Skeletal muscle satellite cell (primary cell): Measurements from ENCODE around the gene TM4SF5.

Experiments
- H3K27me3 ChIP-seq: 2 replicates; pipeline ENCODE4 v1.7.0; 2013; ENCODE audit warnings: low read length; ENCODE audit not compliant: control insufficient read depth, insufficient read depth
- H3K36me3 ChIP-seq: 2 replicates; pipeline ENCODE4 v1.7.0; 2013; ENCODE audit warnings: mild to moderate bottlenecking, control low read depth, low read length; ENCODE audit not compliant: insufficient read depth
- H3K4me1 ChIP-seq: 2 replicates; pipeline ENCODE4 v1.7.0; 2013; ENCODE audit warnings: low read length; ENCODE audit not compliant: control insufficient read depth, insufficient read depth
- H3K4me2 ChIP-seq: 2 replicates; pipeline ENCODE4 v1.7.0; 2013; ENCODE audit warnings: mild to moderate bottlenecking, low read length
- H3K4me3 ChIP-seq: 2 replicates; pipeline ENCODE4 v1.7.0; 2013; ENCODE audit warnings: low read length
- H3K9ac ChIP-seq: 2 replicates; pipeline ENCODE4 v1.7.0; 2013; ENCODE audit warnings: mild to moderate bottlenecking, low read depth, low read length, moderate library complexity
- H3K9me3 ChIP-seq: replicated peaks from 2 replicates; pipeline ENCODE4 v1.7.0; 2013; ENCODE audit warnings: mild to moderate bottlenecking, control low read depth, low read length

TM4SF5 gene

GRCh38 chr17:4739122-4740024 lies 32.3 kb upstream of the TM4SF5 start, which contains the start of the genes CXCL16 and ZMYND15:
Gene CXCL16, minus strand, starts transcription at chr17:4739928. Its CDS starts 589 bp downstream, at chr17:4739339.
Gene ZMYND15, plus strand, starts transcription at chr17:4739833. Its CDS starts 716 bp downstream, at chr17:4740549.
- peaks cover 54% of the 10 kb centered on the region for H3K27me3 ChIP-seq
- H3K4me1 ChIP-seq: peaks cover 7% of the 10 kb centered on the region
- H3K9me3 ChIP-seq: no peaks in the 10 kb centered on the region
- H3K4me2 ChIP-seq: peak within 1 kb of the TSS; percentile 95
- peak within 1 kb of the TSS; percentile 81 for H3K4me3 ChIP-seq
- H3K36me3 ChIP-seq: no peaks in the 10 kb centered on the region
- H3K9ac ChIP-seq: peak within 1 kb of the TSS; percentile 76

GRCh38 chr17:4740025-4740351 lies 31.7 kb upstream of the TM4SF5 start:
- no peaks in the 10 kb centered on the region for H3K9me3 ChIP-seq
- H3K4me1 ChIP-seq: peaks cover 7% of the 10 kb centered on the region
- peak overlapping the region; percentile 95 for H3K4me2 ChIP-seq
- H3K9ac ChIP-seq: peak overlapping the region; percentile 76
- peaks cover 60% of the 10 kb centered on the region for H3K27me3 ChIP-seq
- H3K4me3 ChIP-seq: peak overlapping the region; percentile 81
- H3K36me3 ChIP-seq: no peaks in the 10 kb centered on the region

GRCh38 chr17:4740584-4740983 lies 31.1 kb upstream of the TM4SF5 start:
- no peak overlapping the region for H3K4me3 ChIP-seq
- no peaks in the 10 kb centered on the region for H3K9me3 ChIP-seq
- peaks cover 65% of the 10 kb centered on the region for H3K27me3 ChIP-seq
- no peaks in the 10 kb centered on the region for H3K36me3 ChIP-seq
- no peak overlapping the region for H3K4me2 ChIP-seq
- no peak overlapping the region for H3K9ac ChIP-seq
- peaks cover 7% of the 10 kb centered on the region for H3K4me1 ChIP-seq

GRCh38 chr17:4741544-4741943 lies 30.1 kb upstream of the TM4SF5 start:
- no peaks in the 10 kb centered on the region for H3K36me3 ChIP-seq
- H3K4me2 ChIP-seq: no peak overlapping the region
- no peaks in the 10 kb centered on the region for H3K9me3 ChIP-seq
- no peak overlapping the region for H3K4me3 ChIP-seq
- H3K27me3 ChIP-seq: peaks cover 72% of the 10 kb centered on the region
- peaks cover 7% of the 10 kb centered on the region for H3K4me1 ChIP-seq
- H3K9ac ChIP-seq: no peak overlapping the region

- H3K9me3 ChIP-seq: no peaks in the 10 kb centered on the region
- peaks cover 74% of the 10 kb centered on the region for H3K27me3 ChIP-seq
- H3K4me1 ChIP-seq: peaks cover 7% of the 10 kb centered on the region
- no peak overlapping the region for H3K9ac ChIP-seq
- H3K4me2 ChIP-seq: no peak overlapping the region
- H3K4me3 ChIP-seq: no peak overlapping the region
- H3K36me3 ChIP-seq: no peaks in the 10 kb centered on the region
These were observed 29.6 kb upstream of the TM4SF5 start for GRCh38 chr17:4742133-4742532.

- H3K4me2 ChIP-seq: no peak overlapping the region
- H3K27me3 ChIP-seq: peaks cover 74% of the 10 kb centered on the region
- no peaks in the 10 kb centered on the region for H3K9me3 ChIP-seq
- H3K4me3 ChIP-seq: no peak overlapping the region
- no peak overlapping the region for H3K9ac ChIP-seq
- no peaks in the 10 kb centered on the region for H3K36me3 ChIP-seq
- peaks cover 7% of the 10 kb centered on the region for H3K4me1 ChIP-seq
These were observed 29.1 kb upstream of the TM4SF5 start for GRCh38 chr17:4742629-4743028.

GRCh38 chr17:4743216-4743615 lies 28.5 kb upstream of the TM4SF5 start:
- no peak overlapping the region for H3K9ac ChIP-seq
- H3K4me3 ChIP-seq: no peak overlapping the region
- H3K4me1 ChIP-seq: peaks cover 7% of the 10 kb centered on the region
- no peaks in the 10 kb centered on the region for H3K36me3 ChIP-seq
- H3K9me3 ChIP-seq: no peaks in the 10 kb centered on the region
- H3K4me2 ChIP-seq: no peak overlapping the region
- H3K27me3 ChIP-seq: peaks cover 75% of the 10 kb centered on the region

- no peaks in the 10 kb centered on the region for H3K9me3 ChIP-seq
- H3K4me1 ChIP-seq: peaks cover 4% of the 10 kb centered on the region
- H3K4me3 ChIP-seq: no peak overlapping the region
- no peak overlapping the region for H3K4me2 ChIP-seq
- H3K36me3 ChIP-seq: no peaks in the 10 kb centered on the region
- peaks cover 75% of the 10 kb centered on the region for H3K27me3 ChIP-seq
- no peak overlapping the region for H3K9ac ChIP-seq
These were observed 27.8 kb upstream of the TM4SF5 start for GRCh38 chr17:4743898-4744297.

GRCh38 chr17:4744999-4745969 lies 26.4 kb upstream of the TM4SF5 start:
- Histone ChIP-seq H3K9ac (no peak overlapping the region), H3K27me3 (peaks cover 73% of the 10 kb centered on the region), H3K4me2 (no peak overlapping the region), H3K36me3 (no peaks in the 10 kb centered on the region), H3K4me3 (no peak overlapping the region), H3K4me1 (no peaks in the 10 kb centered on the region), H3K9me3 (no peaks in the 10 kb centered on the region)

- Histone ChIP-seq H3K4me3 (no peak overlapping the region), H3K9ac (no peak overlapping the region), H3K4me2 (no peak overlapping the region), H3K36me3 (no peaks in the 10 kb centered on the region), H3K9me3 (no peaks in the 10 kb centered on the region), H3K4me1 (no peaks in the 10 kb centered on the region), H3K27me3 (peaks cover 73% of the 10 kb centered on the region)
These were observed 23.8 kb upstream of the TM4SF5 start for GRCh38 chr17:4747847-4748246.

- peaks cover 68% of the 10 kb centered on the region for H3K27me3 ChIP-seq
- no peaks in the 10 kb centered on the region for H3K4me1 ChIP-seq
- no peak overlapping the region for H3K9ac ChIP-seq
- no peak overlapping the region for H3K4me3 ChIP-seq
- H3K9me3 ChIP-seq: no peaks in the 10 kb centered on the region
- H3K36me3 ChIP-seq: no peaks in the 10 kb centered on the region
- H3K4me2 ChIP-seq: no peak overlapping the region
These were observed 23.0 kb upstream of the TM4SF5 start for GRCh38 chr17:4748686-4749085.
